ENCODE results near the gene LFNG. TPM values are rescaled to one million over a fixed set of nuclear protein-coding genes. Genes with fewer than 3 reads are reported as not detected.

The LFNG gene
- total and polyA plus RNA-seq, 2 donors from 2014 or later = 5.0 to 18.4 TPM

- no peaks in the 10 kb centered on the region for H3K27me3 ChIP-seq (ENCODE audit: control insufficient read depth, insufficient read depth, low read length)
- H3K9ac ChIP-seq (ENCODE audit: low read length in 3 of 3) = no peak overlapping the region
- intact Hi-C loops (cut with DNase I) = no loop called here
- H3K27ac ChIP-seq (ENCODE audit: low read depth in 2 of 2, low read length in 2 of 2) = no peak overlapping the region
- no peak overlapping the region for H3K4me3 ChIP-seq (ENCODE audit: low read length in 3 of 3)
- no peak for FAIRE-seq
- TF ChIP-seq, protein P1, sequence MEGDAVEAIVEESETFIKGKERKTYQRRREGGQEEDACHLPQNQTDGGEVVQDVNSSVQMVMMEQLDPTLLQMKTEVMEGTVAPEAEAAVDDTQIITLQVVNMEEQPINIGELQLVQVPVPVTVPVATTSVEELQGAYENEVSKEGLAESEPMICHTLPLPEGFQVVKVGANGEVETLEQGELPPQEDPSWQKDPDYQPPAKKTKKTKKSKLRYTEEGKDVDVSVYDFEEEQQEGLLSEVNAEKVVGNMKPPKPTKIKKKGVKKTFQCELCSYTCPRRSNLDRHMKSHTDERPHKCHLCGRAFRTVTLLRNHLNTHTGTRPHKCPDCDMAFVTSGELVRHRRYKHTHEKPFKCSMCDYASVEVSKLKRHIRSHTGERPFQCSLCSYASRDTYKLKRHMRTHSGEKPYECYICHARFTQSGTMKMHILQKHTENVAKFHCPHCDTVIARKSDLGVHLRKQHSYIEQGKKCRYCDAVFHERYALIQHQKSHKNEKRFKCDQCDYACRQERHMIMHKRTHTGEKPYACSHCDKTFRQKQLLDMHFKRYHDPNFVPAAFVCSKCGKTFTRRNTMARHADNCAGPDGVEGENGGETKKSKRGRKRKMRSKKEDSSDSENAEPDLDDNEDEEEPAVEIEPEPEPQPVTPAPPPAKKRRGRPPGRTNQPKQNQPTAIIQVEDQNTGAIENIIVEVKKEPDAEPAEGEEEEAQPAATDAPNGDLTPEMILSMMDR (IDR thresholded peaks at IDR 0.05; ENCODE audit: borderline replicate concordance, extremely low read depth, insufficient read depth) = no peak
- H3K36me3 ChIP-seq (ENCODE audit: control insufficient read depth in 2 of 3, insufficient read depth in 3 of 3, low read length in 3 of 3) = peaks cover 4 to 15% (median 14%) of the 10 kb centered on the region in 3 donors
- no peaks in the 10 kb centered on the region for H3K4me1 ChIP-seq (ENCODE audit: control insufficient read depth in 2 of 3, insufficient read depth in 2 of 3, low read depth in 1 of 3, low read length in 3 of 3)
- H3K9me3 ChIP-seq (ENCODE audit: control insufficient read depth in 2 of 3, insufficient read depth in 1 of 3, low read length in 3 of 3) = no peaks in the 10 kb centered on the region
- DNase-seq = peak in 1 of 5 donors; percentile 53
Observed at GRCh38 chr7:2544541-2545188, 25.1 kb downstream of the LFNG start.

DNA sequence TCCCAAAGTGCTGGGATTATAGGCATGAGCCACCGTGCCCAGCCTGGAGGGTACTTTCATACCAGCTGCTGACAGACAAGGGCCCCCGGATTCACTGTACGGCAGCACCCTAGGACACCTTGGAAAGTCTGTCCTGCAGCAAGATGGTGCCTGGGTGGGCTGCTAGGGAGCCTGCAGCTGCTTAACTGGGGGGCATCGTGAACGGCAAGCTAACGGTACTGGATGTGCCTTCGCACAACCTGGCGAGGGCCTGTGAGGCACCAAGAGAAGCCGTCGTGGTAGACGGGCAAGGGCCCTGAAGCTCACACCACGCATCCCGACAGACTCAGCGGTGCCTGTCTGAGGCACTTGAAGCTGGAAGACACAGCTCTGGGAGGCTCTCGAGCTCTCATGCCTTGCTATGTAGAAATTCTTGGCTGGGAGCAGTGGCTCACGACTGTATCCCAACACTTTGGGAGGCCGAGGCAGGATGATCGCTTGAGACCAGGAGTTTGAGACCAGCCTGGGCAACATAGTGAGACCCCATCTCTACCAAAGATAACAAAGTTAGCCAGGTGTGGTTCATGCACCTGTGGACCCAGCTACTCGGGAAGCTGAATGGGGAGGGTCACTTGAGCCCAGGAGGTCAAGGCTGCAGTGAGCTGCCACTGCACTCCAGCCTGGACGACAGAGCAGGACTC lies 26.3 kb downstream of the LFNG start:
- H3K27ac ChIP-seq (ENCODE audit: low read depth in 2 of 2, low read length in 2 of 2) = no peak overlapping the region
- H3K9me3 ChIP-seq (ENCODE audit: control insufficient read depth in 2 of 3, insufficient read depth in 1 of 3, low read length in 3 of 3) = no peaks in the 10 kb centered on the region
- no peaks in the 10 kb centered on the region for H3K27me3 ChIP-seq (ENCODE audit: control insufficient read depth, insufficient read depth, low read length)
- DNase-seq = no peak
- no peak for FAIRE-seq
- no peaks in the 10 kb centered on the region for H3K4me1 ChIP-seq (ENCODE audit: control insufficient read depth in 2 of 3, insufficient read depth in 2 of 3, low read depth in 1 of 3, low read length in 3 of 3)
- peaks cover 5 to 15% (median 11%) of the 10 kb centered on the region in 3 donors for H3K36me3 ChIP-seq (ENCODE audit: control insufficient read depth in 2 of 3, insufficient read depth in 3 of 3, low read length in 3 of 3)
- intact Hi-C loops (cut with DNase I) = no loop called here
- no peak overlapping the region for H3K9ac ChIP-seq (ENCODE audit: low read length in 3 of 3)
- TF ChIP-seq, protein P1 (IDR thresholded peaks at IDR 0.05; ENCODE audit: borderline replicate concordance, extremely low read depth, insufficient read depth) = no peak
- H3K4me3 ChIP-seq (ENCODE audit: low read length in 3 of 3) = no peak overlapping the region

- DNase-seq = no peak
Observed at GRCh38 chr7:2546776-2547586, 27.4 kb downstream of the LFNG start.

More at GRCh38 chr7:2546776-2547586, 27.4 kb downstream of the LFNG start:
- H3K27me3 ChIP-seq (ENCODE audit: control insufficient read depth, insufficient read depth, low read length) = no peaks in the 10 kb centered on the region
- no peak overlapping the region for H3K4me3 ChIP-seq (ENCODE audit: low read length in 3 of 3)
- peaks cover 5 to 15% (median 11%) of the 10 kb centered on the region in 3 donors for H3K36me3 ChIP-seq (ENCODE audit: control insufficient read depth in 2 of 3, insufficient read depth in 3 of 3, low read length in 3 of 3)
- H3K27ac ChIP-seq (ENCODE audit: low read depth in 2 of 2, low read length in 2 of 2) = no peak overlapping the region
- FAIRE-seq = no peak
- H3K9me3 ChIP-seq (ENCODE audit: control insufficient read depth in 2 of 3, insufficient read depth in 1 of 3, low read length in 3 of 3) = no peaks in the 10 kb centered on the region
- intact Hi-C loops (cut with DNase I) = no loop called here
- no peaks in the 10 kb centered on the region for H3K4me1 ChIP-seq (ENCODE audit: control insufficient read depth in 2 of 3, insufficient read depth in 2 of 3, low read depth in 1 of 3, low read length in 3 of 3)
- H3K9ac ChIP-seq (ENCODE audit: low read length in 3 of 3) = no peak overlapping the region
- TF ChIP-seq, protein P1 (IDR thresholded peaks at IDR 0.05; ENCODE audit: borderline replicate concordance, extremely low read depth, insufficient read depth) = no peak

Measured in kidney (tissue), 14 donors.